ENCODE data around the gene SAMD14.
A peak's percentile ranks its signal among the peaks of the same experiment; 100 is the strongest.

Gene SAMD14

GRCh38 chr17:50129728-50130558 lies at the start of gene SAMD14:
TSS of gene SAMD14 (minus strand) at chr17:50130160. CDS start at chr17:50124959, 5,201 bp downstream.
- DNase-seq: peak; percentile 46

- DNase-seq: peak; percentile 33
Measured at GRCh38 chr17:50177983-50178834, 48.2 kb upstream of the SAMD14 start.

GRCh38 chr17:50177476-50177875 lies 47.5 kb upstream of the SAMD14 start:
- DNase-seq: no peak

- no peak for DNase-seq
Measured at GRCh38 chr17:50176559-50177357, 46.8 kb upstream of the SAMD14 start.

GRCh38 chr17:50175035-50175807 lies 45.3 kb upstream of the SAMD14 start:
- no peak for DNase-seq

- DNase-seq: no peak
Measured at GRCh38 chr17:50174444-50174843, 44.5 kb upstream of the SAMD14 start.

- no peak for DNase-seq
Measured at GRCh38 chr17:50173335-50173941, 43.5 kb upstream of the SAMD14 start.

- no peak for DNase-seq
Measured at GRCh38 chr17:50172936-50173334, 43.0 kb upstream of the SAMD14 start.

GRCh38 chr17:50172130-50172529 lies 42.2 kb upstream of the SAMD14 start:
- no peak for DNase-seq

- DNase-seq: no peak
Measured at GRCh38 chr17:50171371-50172071, 41.6 kb upstream of the SAMD14 start.

GRCh38 chr17:50170662-50171370 lies 40.9 kb upstream of the SAMD14 start:
- no peak for DNase-seq

- no peak for DNase-seq
Measured at GRCh38 chr17:50169881-50170459, 40.0 kb upstream of the SAMD14 start.

- DNase-seq: peak; percentile 64
Measured at GRCh38 chr17:50169121-50169764, 39.3 kb upstream of the SAMD14 start.

- DNase-seq: no peak
Measured at GRCh38 chr17:50168319-50168718, 38.4 kb upstream of the SAMD14 start.

GRCh38 chr17:50167371-50167770 lies 37.4 kb upstream of the SAMD14 start:
- no peak for DNase-seq

- DNase-seq: no peak
Measured at GRCh38 chr17:50166518-50167181, 36.7 kb upstream of the SAMD14 start.

- DNase-seq: no peak
Measured at GRCh38 chr17:50165867-50166517, 36.0 kb upstream of the SAMD14 start, which contains the start of gene SGCA. TSS of gene SGCA (plus strand) at chr17:50166005. CDS start at chr17:50166041, 36 bp downstream.

GRCh38 chr17:50165466-50165865 lies 35.5 kb upstream of the SAMD14 start:
- no peak for DNase-seq

Measured in activated gamma-delta T cell treated with Interleukin-2 at 50 U/mL for 16 hours (primary cell).